SK-N-DZ (cell line): Measurements from ENCODE around the gene TNFRSF11A.
A peak's percentile ranks its signal among the peaks of the same experiment; 100 is the strongest.

Experiments
- DNase-seq: peaks from one replicate; pipeline ENCODE4 v3.0.0-alpha.2; 2015; ENCODE audit warnings: low spot score

Gene TNFRSF11A

DNA sequence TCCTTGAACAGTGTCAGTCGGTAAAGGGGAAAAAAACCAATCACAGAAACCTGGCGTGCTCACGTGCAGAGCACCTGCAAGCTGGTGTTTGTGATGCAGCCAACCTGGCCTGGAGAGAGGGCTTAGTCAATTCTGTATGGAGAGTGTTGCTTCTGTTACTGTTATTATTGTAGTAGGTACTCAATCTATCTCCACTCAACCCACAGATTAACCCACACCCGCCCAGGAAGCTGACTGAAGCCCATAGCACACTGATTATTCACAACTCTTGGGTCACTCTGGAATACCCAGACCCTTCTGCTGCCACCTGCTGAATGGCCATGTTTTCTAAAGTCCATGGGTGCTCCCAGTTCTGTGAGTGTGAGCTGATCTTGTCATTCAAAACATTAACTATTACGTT is 53.9 kb downstream of the TNFRSF11A start:
- no peak for DNase-seq

DNA sequence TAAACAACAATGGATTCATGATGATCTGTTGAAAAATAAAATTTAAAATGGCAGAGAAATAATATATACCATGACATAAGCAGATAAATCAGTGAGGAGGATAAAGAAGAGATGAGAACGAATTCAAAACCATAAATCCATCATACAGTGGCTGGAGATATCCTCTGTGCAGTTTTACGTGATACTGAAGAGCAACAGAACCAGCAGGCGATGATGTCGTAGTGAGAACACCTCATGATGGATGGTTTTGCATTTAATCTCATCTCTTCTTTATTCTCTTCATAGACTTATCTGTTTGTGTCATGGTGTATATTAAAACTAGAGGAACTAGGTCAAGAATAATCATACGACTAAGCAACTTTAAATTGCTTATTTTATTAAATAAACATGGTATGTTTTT is 56.3 kb downstream of the TNFRSF11A start:
- no peak for DNase-seq

DNA sequence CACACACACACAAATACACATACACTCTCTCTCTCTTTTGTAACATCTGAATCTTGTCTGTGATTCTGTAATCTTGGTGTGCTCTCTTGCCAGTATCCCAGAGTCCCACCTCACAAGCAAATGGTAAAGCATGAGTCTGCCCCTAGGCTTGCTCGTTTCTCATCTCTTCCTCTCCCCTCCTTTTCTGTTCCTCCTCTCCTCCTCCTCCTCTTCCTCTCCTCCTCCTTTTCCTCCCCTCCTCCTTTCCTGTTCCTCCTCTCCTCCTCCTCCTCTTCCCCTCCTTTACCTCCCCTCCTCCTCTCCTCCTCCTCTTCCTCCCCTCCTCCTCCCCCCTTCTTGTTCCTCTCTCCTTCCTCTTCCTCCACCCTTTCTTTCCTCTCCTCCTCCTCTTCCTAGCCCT is 59.0 kb downstream of the TNFRSF11A start:
- DNase-seq = no peak

DNA sequence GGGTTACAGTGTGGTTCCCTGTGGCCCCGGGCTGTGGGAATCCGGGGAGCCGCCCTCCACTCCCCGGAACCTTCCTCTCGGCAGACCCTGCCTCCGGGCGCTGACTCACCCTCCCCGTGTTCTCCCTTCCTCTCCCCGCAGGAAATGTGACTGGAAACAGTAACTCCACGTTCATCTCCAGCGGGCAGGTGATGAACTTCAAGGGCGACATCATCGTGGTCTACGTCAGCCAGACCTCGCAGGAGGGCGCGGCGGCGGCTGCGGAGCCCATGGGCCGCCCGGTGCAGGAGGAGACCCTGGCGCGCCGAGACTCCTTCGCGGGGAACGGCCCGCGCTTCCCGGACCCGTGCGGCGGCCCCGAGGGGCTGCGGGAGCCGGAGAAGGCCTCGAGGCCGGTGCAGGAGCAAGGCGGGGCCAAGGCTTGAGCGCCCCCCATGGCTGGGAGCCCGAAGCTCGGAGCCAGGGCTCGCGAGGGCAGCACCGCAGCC is 59.5 kb downstream of the TNFRSF11A start:
- no peak for DNase-seq

DNA sequence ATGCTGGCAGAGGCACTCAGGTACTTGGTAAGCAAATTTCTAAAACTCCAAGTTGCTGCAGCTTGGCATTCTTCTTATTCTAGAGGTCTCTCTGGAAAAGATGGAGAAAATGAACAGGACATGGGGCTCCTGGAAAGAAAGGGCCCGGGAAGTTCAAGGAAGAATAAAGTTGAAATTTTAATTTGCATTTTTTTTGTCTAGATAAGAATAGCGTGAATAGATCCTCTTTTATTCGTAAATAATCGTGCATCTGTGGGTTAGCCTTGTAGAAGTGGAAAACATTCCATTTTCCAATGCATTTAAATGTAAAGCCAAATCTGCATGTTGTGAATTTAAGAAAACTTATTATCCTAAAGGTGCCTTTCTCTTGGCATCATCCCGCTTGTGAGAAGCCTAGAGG is 61.0 kb downstream of the TNFRSF11A start:
- no peak for DNase-seq

DNA sequence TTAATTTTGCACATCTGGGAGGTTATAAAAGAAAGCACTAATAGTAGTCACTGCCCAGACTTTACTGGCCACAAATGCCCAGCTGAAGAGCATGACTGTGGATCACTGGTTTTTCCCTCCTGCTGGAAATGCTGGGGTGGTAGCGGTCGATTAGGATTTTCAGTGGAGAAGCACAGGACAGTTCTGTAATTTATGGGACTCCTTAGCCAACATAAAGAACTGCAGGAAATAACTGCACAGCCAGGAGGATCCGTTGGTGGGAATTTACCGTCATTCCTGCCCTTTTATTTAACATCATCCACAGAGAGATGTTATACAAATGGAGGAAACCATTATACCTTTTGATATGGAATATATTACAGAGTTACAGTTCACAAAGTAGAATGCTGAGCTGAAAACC is 61.5 kb downstream of the TNFRSF11A start:
- no peak for DNase-seq

DNA sequence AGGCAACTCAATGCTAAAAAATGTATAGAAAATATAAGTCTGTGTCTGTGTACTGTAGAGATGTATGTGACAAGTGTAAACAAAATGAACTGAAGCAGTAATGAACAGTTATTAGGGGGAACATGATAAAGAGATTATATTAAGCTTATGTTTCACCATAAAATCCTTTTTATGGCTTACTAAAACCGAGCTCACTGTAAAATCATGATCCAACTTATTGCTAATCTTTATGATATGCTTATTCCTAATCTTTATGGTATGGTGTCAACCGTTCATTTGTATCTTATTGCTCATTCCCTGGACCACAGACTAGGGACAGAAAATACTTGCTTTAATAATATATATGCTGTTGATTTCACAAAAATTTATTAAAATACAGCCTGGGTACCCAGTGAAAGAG is 62.1 kb downstream of the TNFRSF11A start:
- DNase-seq = no peak

DNA sequence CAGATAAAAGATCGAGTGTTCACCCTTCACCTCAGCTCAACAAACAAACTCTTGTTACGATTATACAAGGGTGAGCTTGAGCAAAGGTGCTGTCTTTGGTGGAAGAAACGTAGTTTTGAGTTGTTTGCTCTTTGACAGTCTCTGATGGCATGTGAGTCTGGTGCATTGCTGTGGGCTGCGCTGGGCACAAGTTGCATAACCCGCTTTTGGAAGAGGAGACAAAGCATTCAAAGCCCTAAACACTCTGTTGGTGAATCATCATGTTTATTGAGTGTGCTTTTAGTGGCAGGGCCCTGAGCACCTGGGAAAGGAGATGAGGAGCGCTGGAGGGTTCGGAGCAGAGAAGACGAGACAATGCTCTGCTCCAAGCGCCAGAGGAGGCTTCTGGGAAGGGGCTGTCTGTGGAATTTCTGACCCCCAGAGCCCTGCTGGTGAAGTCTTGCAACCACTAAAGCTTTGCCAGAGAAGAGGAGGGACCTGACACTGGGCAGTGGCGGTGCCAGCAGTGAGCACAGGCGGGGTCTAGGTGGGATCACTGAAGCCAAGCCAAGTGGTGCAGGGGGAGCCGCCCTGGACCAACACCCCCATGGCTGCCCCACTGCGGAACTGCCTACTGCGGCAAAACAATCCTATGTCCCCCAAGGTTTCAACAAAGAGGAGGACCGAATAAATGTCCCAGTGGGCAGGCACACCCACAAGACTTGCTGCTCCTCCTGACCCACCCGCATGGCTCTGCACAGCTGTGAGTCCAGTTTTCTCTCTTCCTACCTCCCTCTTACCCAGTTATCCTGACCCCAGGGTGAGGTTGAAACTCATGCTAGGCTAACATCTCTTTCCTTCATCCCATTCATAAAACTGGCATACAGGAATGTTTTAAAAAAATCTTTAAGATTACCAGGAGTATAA is 64.0 kb downstream of the TNFRSF11A start:
- DNase-seq = no peak

DNA sequence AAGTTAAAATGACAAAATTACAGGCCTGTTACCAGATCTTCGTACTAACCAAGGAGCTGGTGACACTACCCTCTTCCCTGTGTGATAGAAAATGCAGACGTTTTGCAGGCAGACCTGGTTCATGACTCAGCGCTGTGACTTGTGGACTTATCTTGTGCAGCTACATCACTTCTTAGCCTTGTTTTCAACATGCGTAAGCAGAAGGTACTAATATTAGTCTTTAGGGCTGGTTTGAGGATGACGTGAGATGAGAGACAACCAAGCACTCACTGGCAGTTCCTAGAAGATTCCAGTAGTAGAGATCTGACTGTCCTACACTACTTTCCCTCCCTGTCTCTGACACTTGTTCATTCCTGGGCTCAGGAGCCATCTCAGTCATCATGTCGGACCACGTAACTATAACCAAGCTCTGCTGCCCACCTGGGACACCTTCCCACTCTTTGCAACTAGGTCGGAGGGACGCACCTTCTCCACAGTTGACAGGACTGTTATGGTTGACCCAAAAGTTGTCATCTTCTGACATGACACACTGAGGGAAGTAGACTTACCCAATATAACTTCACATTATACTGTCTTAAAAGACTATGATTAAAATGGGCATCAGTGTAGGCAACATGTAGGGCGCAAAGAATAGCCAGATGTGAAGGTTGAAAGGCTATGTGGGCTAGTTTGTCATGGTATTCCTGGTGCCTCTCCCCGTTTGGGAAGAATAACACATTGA is 64.8 kb downstream of the TNFRSF11A start:
- DNase-seq = no peak

DNA sequence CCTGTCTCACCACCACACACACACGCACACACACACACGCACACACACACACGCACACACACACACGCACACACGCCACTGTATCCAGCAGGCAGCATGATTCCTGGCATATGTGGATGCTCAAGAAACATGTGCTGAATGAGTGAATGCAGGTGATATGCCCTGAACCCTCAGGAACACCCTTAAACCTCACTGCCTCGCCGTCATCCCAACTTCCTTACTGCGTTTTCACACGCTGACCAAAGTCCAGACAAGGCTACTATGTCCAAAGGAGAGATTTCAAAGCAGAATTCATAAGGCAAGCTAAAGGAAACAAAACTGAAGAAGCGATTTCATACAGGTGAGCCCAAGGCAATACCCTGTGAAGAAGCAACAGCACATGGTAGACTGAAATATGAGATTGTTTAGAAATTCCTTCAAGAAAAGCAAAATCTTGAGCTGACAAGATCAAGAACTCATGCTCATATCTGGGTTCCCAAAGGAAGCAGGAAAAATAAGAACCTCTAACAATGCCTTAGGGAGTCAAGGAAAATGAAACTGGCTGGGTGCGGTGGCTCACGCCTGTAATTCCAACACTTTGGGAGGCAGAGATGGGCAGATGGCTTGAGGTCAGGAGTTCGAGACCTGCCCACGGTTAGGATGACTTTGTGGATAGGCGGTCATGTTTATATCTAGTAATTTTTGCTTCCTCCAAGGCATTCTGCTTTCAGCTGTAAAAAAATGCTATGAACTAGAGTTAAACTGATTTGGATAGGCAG is 69.1 kb downstream of the TNFRSF11A start:
- no peak for DNase-seq

DNA sequence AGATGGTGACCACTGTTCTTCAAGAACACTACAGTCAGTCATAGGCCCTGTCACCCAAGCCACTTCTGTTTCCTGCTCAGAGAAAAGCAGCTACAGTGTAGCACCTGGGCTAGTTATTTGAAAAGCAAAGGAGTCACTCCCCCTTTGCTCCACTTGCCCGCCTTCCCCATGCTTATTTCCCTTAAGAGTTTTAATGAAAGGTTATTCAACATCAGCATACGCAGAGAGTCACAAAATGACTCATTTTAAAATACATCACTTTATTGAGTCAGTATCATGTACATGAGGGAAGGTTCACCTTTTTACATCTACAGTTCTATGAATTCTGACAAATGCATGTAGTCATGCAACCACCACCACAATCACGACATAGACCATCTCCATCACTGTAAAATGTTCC is 71.3 kb downstream of the TNFRSF11A start:
- no peak for DNase-seq

DNA sequence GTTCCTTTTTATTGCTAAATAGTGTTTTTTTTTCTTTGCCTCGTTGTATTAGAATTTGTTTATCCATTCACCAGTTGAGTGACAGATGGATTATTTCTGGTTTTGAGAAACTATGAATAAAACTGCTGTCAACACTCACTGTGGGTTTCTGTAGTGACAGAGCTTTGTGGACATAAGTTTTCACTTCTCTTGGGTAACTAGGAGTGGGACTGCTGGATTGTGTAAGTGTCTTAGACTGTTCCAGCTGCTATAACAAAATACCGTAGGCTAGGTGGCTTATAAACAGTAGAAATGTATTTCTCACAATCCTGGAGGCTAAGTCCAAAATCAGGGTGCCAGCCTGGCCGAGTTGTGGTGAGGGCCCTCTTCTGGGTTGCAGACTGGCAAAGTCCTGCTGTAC is 71.9 kb downstream of the TNFRSF11A start:
- no peak for DNase-seq

DNA sequence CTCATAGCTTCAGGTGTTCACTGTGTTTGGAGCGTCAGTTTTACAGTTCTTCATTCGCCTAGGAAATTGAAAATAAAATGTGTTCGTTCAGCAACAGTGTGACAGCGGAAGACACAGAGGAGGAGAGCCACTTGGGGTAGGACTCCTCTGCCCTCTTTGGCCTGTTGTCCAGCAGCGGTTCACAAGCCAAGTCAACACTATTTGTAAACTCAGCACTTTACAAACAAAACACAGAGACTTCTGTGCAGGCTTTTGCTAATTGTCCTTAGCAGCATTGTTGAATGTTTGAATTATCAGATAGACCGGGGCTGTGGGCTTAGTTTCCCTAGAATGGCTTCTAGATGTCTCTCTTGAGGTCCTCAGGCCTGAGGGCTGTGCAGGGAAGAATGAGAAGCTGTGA is 73.2 kb downstream of the TNFRSF11A start:
- DNase-seq = no peak

DNA sequence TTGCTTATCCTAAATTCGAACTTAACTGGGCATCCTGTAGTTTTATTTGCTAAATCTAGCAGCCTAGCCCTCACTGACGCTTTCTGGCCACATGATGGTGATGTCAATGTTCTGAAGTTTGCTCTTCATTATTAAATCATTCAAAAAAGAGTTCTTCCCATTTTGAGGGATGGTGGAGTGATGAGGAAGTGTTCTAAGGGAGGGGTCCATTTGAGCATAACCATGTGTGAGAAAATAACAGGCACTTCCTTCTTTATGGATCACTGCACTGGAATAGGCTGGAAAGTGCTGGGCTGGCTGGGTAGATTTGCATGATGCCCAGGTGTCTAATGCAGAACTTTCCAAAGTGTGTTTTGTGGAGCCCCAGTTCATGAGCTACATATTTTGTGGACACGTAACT is 74.2 kb downstream of the TNFRSF11A start:
- no peak for DNase-seq

DNA sequence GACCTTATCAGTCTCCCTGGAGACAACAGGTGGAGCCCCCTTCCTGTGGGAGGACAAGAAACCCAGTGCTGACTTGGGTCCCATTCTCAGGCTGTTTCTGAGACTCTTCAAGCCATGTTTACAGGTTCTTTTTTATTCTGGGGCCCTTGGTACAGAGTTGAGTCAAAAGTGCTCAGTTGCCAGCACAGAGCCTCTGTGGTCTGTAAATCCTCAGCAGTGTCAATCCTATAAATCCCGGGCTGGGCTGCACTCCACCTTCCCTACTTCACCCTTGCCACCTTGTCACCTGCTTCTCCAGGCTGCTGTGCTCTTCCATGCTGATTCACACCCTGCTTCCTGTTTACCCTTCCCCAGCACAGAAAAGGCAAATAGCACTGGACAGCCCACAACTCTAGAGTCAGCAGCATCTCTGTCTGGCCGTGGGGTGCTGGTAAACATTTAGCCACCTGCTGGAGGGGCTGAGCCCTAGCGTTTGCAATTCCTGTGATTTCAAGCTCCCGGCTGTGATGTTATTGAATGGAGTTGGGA is 74.7 kb downstream of the TNFRSF11A start:
- peak; percentile 7 for DNase-seq

DNA sequence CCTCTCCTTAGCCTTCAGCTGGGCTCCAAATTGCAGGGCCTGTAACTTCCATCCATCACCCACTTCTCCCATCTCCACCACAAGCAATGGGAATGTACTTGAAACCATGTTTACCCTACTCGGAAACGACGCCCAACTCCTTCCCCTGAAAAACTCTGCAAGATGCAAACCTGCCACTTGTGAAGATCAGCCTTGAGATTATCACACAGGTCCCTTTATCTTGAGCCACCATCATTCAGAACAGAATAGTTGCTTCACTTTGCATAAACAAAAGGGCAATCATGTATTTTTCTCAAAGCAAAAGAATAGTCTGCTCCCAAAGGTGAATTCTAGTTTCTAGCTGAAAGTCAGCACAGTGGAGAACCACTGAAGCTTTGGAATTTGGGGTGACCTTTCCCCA is 75.8 kb downstream of the TNFRSF11A start:
- no peak for DNase-seq

DNA sequence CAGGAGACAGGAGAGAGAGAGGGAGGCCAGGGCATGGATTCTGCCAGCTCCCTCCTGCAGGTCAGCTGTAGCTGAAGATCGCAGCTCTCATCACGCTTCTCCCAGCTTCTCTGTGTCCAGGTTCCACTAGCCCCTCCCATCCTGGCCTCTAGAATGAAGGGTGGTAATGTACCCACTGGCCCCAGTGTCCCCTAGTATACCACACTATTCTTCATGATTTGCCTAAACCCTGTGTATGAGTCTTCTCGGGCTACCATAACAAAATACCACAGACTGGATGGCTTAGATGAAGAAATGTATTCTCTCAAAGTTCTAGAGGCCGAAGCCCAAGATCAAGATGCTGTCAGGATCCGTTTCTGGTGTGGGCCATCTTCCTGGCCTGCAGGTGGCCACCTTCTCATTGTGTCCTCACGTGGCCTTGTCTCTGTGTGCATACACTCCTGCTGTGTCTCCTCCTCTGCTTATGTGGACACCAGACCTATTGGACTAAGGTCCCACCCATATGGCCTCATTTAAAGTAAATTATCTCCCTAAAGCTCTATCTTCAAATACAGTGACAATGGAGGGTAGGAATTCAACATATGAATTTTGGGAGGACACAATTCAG is 77.3 kb downstream of the TNFRSF11A start:
- no peak for DNase-seq

DNA sequence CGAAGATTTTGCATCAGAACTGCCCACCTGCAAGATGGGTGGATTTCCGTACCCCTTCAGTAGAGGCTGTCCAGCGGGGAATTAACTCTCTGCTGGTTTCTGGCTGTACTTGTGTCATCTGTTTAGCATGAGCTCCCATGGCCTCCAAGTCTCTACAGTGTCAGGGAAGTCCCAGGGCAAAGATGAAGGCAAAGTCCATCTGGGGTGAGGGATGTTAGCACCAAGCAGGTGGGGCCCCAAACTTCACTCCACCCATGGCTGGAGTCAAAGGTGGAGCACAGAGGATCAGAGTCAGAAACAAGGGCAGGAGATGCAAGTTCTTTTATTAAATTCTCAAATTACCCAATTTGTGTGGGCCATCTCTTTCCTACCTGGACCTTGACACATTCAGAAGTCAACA is 78.0 kb downstream of the TNFRSF11A start:
- DNase-seq = no peak

DNA sequence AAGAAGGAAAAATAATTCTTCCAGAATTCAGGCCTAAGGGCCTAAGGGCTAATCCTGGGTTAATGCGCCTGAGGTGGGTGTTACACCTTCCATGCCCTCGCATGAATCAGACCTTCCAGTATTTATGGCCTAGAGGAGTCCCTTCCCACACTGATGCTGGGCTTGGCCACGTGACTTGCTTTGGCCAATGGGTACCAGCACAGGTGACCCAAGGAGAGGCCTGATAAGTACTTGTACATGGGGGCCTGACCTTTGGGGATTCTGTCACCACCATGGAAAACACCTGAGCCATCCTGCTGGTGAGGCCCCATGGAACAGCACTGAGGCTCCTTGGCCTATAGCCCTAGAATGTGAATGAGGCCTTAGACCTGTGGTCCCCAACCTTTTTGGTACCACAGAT is 79.8 kb downstream of the TNFRSF11A start:
- no peak for DNase-seq

DNA sequence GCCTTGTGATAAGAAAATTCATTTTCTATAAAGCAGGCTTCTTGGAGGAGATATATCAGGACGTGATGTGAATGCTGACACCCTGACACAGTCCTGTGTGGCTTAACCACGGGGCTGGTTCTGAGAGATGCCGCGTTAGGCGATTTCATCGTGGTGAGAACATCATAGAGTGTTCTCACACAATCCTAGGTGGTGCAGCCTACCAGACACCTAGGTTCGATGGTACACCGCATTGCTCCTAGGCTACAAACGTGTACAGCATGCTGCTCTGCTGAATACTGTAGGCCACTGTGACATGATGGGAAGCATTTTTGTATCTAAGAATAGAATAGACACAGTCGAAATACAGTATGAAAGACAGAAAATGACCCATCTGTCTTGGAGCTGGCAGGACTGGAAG is 82.5 kb downstream of the TNFRSF11A start:
- no peak for DNase-seq

DNA sequence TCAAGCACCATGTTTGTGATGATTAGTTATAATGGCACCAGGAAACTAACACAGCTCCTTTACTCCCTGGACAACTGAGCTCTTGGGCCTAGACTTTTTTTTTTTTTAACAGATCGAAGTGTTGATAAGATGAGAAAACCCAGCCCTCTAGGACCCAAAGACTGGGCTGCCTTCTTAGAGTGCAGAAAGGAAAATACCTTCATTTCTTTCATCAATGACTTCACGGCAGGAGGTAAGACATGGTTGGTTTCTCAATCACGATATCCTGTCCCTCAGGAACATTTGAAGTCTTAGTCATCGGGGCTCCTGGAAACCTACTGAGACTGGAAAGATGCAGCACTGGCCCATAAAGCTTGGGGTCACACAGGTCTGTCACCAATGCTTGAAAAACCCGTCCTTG is 84.7 kb downstream of the TNFRSF11A start:
- DNase-seq = no peak
